NCI-H146 treated with DMSO at 0.1 percent for 48 hours (cell line): ENCODE data around the gene RPL12.

Source experiments
- DNase-seq: peaks from one replicate; lab custom pipeline; 2025; ENCODE audit not compliant: unreplicated experiment; lab: John Stamatoyannopoulos, UW

RPL12 gene

DNA sequence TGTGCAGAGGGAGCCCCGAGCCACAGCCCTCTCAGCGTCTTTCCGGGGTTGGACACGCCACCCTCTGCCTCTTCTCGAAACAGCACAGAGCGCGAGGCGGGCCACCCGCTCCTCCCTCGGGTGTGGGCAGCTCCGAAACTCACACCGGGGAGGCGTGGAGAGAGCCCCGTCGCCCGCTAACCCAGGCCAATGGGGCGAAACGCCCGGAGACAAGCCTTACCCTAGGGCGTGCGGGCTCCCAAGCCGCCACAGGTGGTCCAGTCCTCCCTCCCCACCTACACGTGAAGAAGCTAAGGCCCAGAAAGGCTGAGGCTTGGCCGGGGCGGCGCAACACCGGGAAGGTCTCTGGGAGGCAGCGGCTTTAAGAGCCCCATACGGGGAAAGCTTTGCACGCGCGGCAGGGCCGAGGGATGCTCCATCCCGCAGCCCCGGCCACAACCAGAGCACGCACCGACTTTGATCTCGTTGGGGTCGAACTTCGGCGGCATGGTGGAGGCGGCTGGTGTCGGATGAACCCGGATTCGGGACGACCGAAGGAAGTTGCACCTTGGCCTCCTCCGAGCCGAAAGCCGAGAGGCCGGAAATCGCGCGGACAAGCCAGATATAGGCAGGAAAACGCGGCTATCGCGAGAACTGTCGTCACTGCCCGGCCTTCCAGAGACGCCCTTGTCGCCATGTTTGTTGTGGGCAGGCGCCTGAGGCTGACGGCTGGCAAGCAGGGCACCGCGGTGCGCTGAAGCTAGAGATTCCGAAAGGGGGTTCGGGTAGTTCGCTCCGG, at the start of gene RPL12, which contains the start of gene LRSAM1:
Gene RPL12, minus strand, starts transcription at position 577 of the 778 bp plus-strand sequence. Its CDS starts 89 bp downstream, at position 488.
Gene LRSAM1, plus strand, starts transcription at position 681 of the 778 bp plus-strand sequence. CDS start 3,018 bp downstream, outside the sequence.
- DNase-seq: peak; percentile 73

DNA sequence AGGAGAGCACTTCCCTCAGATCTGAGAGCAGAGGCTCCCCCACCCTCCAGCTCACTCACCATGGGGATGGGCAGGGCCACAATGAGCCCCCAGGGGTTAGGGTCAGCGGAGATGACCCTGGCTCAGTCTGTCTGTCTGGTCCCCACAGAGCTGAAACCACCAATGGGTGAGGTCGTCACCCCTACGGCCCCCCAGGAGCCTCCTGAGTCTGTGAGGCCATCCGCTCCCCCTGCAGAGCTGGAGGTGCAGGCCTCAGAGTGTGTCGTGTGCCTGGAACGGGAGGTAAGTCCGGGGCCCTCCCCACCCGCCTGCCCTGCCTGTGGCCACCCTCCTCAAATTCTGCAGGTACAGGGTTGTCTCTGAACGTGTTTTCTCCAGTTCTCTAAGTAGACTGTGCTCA, 49.7 kb upstream of the RPL12 start:
- no peak for DNase-seq

DNA sequence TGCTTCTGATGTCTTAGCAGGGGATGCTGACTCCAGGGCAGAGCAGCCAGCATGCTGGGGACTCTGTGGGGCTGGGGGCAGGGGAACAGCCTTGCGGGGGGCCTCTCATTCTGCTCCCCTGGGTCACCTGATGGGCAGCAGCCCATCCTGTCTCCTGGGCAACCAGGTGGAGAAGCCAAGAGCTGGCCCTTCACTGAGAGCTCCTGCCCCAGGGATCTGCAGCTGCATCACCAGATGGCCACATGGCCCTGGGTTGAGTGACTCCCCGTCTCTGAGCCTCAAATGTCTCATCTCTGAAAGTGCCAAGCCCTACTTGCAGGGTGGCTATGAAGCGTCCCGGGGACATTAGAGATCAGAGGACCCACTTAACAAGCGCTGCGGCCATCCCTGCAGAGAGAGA, 49.2 kb upstream of the RPL12 start:
- no peak for DNase-seq

DNA sequence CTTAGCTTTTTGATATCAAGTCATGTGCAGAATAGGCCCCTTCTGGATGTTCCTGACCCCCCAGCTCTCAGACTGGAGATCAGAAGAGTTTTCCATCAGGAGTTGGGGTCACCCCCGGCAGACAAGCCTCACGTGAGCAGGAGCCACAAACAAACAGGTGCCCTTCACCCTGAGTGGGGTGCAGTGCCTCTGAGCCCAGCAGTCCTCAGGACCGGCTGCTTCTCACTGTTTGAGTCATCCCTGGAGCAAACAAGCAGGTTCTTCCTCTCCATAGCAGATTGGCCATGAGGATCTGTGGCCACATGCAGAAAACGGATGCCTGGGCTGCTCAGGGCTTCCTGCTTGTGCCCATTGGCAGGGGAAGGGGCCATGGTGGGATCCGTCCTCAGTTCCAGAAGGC, 47.1 kb upstream of the RPL12 start:
- no peak for DNase-seq

DNA sequence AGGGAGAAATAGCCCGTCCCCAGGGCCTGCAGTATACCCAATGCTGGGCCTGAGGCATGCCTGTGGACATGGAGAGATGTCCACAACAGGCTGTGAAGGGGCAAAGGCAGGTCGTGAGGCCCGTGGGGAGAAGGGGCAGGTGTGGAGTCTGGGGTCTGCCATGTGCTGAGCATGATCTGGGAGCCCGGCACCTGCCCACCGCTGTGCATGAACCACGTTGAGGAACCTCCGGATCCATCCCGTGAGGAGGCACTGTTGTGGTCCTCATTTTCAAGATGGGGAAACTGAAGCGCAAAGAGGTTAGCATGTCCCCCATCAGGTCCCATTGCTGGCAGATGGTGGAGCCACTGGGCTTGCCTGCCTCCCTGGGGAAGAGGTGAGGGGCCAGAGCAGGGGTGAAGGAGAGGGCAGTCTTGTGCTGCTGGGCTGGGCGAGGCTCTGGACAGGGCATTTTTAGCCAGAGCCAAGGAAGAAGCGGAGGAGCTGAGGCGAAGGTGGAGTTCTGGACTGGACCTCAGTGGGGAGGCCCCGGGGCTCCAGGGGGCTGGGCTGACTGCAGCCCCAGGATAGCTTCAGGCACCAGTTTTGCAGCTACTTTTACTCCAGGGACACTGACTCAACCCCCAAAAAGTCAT, 46.6 kb upstream of the RPL12 start:
- DNase-seq: no peak

DNA sequence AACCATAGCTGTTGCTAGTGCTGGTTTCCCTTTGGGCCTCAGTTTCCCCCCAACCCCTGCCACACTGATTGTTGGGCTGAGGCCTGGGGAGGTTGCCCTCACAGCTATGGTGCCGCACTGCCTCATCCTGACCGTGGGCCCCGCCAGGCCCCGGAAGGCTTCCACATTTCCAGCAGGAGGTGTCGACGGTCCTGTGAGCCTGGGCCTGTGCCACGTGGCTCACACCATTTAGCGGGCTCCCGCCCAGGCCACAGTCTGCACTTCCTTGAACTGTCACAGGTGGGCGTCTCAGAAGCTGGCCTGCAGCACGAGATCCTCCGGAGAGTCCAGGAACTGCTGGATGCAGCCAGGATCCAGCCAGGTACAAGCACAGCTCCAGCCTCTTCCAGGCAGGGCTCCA, 45.8 kb upstream of the RPL12 start:
- DNase-seq: no peak

DNA sequence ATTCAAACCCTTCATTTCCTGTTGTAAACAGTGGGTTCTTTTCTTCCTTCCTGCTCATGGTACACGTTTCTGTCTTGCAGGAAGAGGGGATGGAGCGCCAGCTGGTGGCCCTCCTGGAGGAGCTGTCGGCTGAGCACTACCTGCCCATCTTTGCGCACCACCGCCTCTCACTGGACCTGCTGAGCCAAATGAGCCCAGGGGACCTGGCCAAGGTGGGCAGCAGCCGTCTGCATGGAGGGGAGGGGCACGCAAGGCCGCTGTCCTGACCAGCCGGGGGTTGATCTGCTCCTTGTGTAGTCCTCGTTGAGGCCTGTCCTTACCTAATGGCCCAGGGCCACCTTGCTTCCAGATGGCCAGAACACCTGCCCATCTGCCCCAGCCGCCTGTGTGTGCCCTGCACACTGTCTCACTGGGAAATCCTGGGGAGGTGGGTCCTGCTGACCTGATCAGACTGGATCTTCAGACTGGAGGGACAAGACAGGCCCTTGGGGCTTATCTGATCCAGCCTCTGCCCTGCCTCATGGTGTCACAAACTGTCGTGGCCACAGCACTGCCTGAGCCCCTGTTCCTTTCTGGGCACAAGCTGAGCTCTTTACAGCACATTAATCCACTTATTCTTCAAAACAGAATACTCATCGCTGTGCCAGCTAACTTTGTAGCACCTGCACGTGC, 44.8 kb upstream of the RPL12 start:
- no peak for DNase-seq

DNA sequence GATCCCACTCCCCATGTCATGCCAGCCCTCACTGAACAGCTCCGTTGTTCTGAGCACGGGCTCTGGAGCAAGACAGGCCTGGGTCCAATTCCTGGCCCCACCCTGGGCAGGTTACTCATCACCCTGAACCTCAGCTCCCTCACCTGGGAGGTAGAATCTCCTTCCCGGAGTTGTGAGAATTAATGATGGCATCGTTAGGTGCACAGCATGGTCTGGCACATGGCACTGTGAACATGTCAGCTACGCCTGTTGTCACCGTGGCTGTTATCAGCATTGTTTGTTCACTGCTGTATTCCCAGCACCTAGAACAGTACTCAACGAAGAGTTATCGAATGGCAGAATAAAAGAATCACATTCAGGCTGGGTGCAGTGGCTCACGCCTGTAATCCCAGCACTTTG, 43.1 kb upstream of the RPL12 start:
- no peak for DNase-seq

DNA sequence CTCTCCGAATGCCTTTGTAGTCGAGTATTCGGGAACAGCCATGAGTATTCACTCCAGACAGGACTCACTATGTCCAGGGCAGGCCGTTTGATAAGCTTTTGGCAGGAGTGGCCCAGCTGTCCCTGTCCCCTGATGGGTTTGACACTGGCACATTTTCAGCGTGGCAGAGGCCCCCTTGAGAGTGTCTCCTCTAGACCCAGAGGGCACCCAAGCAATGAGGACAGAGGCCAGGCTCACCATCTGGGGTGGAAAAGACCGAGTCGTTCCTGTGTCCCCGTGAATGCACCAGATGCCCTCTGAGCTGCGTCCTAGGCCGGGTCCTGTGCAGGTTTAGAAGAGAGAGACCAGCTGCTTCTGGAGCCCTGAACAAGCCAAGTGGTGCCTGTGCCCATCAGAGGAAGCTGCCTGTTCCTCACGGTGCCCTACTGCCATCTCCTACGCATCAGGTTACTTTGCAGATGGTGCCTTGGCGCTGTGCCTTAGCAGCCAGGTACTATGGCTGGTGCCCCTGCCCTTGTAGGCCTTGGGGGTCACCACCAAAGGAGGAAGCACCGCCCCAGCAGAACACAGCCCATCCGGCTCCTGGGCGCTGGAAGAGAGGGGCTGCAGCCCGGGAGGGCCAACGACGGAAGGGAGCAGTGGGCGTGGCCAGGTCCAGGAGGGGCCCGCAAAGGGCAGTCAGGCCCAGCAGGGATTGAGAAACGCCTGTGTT, 42.5 kb upstream of the RPL12 start:
- DNase-seq: no peak

DNA sequence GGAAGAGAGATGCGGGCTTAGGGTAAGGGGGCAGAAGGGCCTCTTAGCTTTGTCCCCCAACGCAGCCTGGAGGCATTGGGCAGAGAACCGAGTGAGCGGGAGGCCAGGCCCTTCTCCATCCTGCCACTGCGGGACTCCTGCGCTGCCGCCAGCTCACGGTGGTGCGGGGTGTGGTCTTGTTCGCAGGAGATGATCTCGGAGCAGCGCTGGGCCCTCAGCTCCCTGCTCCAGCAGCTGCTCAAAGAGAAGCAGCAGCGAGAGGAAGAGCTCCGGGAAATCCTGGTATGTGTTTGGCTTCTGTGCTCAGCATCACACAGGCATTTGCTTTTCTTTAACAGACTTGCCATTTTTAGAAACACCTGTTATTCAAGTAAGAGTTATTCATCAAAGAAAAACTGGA, 41.4 kb upstream of the RPL12 start:
- no peak for DNase-seq

DNA sequence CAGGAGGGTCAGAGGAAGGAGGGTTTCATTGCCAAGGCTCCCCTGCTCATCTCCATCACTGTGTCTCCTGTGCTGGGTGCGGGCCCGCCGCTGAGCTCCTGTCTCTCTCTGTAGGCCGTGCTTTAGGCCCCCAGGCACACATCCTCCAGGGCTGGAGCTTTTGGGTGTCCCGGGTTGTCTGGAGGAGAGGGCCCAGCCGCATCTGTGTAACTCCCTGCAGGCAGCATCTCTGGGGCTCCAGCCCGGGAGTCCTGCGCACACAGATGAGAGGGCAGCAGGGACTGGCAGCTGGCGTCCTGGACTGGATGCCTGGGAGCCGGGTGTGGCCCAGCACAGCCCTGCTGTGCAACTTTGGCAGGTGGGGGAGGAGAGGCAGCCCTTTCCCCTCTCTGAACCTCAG, 40.3 kb upstream of the RPL12 start:
- no peak for DNase-seq

DNA sequence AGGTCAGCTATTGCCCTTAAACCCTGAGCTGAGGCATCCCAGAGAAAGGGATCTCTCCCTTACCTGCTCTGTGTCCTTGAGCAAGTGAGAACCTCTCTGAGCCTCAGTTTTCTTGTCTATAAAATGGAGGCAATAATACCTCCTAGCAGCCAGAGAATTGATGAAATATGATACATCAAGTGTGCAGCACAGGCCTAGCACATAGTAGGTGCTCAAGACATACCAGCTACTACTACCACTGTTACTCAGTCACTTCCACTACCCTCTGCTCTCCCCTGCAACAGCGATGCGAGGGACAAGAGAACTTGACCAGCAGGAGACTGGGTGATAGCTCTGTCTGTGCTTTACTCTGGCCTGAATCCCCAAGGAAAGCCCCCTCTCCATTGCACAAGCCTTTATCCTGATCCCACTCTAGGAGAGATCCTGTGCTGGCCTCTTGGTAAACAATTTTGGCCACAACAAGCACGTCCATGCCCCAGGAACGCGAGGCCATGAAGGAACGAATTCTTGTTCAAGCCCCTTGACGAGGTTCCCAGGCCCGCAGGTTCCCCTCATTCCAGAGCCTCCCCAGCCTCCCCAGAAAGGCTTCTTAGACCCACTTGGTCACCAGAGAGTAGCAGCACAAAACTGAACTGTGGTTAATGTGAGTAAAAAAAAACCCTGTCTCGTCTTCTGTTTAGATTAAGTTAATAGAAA, 39.5 kb upstream of the RPL12 start:
- DNase-seq: no peak

DNA sequence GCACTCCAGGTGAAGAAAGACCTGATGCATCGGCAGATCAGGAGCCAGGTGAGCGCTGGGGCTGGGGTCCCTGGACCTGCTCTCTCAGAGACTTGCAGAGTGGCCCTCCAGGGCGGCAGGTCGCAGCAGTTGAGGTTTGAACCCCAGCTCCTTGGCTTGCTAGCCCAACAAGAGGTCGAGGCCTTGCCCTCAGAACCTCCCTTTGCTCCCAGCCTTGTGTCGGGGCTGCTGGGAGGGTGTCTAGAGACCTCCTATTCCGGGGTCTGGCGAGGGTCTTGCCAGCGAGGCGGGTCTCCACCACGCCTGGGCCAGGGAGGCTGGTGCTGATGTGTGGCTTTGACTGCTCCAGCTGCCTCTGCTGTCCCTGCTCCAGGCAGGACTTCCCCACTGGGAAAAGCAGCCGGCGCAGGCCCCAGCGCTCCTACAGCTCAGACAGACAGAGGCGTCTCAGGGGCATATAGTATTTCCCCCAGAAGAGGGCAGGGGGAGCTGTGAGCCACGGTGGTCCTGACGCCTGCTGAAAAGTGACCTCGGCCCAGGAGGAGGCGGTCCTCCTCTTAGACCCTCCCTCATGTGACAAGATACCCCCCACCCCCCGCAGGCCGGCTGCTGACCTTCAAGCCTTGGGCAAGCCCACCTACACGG, 38.4 kb upstream of the RPL12 start:
- no peak for DNase-seq

DNA sequence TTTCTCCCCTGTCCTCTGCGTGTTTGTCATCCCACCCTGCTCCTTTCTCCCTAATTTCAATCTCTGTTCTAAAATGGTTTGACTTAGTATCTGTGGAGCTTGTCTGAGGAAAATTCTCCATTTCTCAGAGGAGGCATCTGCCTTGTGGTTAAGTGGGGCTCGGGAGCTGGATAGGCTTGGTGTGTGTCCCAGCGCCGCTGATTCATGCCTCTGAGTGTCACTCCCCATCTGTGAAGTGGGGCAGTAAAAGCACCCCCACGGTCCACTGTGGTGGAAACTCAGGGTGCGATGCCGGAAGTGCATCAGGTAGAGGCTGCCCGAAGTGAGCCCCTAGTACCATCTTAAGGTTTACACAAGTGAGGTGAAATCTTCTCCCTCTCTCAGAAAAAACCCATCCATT, 37.7 kb upstream of the RPL12 start:
- DNase-seq: no peak

DNA sequence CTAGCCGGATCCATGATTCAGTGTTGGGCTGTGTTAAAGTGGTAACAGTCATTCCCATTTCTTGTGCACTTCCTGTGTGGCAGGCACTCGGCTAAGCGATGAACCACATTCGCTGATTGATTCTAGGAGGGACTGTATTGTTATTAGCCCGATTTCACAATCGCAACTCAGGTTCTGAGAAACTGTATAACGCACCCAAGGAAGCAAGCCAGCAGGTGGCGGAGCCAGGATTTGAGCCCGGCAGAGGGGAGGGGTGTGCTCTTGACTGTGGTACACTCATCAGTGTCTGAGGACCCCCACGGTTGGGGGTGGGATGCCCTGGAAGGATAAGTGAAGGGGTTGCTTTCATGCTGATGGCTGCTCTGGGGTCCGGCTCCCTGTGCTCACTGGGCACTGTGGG, 34.8 kb upstream of the RPL12 start:
- no peak for DNase-seq

DNA sequence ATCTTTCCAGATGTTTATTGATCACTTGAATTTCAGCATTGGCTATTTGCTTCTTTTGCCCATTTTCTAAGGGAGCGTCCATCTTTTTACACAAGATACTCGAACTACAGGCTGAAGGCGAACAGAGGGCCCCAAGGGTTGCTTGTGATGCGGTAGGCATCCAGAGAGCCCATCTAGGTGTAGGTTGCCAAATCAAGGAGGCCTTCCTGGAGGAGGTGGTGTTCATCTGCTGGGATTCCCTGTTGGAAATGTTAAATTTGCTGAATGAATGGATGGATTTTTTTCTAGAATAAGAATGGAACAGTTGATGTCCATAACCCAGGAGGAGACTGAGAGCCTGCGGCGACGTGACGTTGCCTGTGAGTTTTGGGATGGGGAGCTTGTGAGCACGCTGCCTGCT, 31.5 kb upstream of the RPL12 start:
- DNase-seq: no peak

DNA sequence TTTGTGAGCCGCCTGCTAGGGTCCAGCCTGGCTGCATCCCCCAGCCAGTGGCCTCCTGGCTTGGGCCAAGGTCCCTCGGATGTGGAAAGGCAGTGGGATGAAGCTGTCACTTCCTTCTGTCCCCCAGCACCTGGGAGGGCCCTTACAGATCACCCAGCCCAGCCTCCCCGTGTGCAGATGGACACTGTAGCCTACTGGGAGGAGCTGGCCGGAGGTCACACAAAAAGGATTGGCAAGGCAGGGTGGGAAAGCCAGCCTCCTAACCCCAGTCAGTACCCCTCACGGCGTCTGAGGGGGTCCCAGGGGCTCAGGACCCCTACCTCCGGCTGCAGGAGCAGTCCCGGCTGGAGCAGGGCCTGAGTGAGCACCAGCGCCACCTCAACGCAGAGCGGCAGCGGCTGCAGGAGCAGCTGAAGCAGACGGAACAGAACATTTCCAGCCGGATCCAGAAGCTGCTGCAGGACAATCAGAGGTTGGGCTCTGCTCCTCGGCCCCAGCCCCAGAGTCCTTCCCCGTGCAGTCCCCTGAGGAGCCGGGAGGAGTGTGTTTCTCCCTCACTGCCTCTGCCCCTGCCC, 28.4 kb upstream of the RPL12 start:
- no peak for DNase-seq

DNA sequence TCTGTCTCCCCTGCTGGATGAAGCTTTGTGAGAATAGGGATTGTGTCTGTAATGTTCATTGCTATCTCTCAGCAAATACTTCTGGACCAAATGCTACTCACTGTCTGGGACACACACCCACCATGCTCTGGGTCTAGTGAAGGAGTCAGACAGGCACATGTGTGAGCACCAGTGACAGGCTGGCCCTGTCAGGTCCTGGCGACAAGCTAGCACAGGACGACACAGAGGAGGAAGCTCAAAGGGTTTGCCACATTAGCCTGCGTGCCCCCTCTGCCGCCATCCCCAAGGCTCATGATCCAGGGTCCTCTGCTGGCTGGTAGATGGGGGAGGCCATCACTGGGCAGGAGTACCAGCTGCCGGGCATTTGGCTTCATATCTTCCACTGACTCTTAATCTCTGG, 23.4 kb upstream of the RPL12 start:
- DNase-seq: no peak

DNA sequence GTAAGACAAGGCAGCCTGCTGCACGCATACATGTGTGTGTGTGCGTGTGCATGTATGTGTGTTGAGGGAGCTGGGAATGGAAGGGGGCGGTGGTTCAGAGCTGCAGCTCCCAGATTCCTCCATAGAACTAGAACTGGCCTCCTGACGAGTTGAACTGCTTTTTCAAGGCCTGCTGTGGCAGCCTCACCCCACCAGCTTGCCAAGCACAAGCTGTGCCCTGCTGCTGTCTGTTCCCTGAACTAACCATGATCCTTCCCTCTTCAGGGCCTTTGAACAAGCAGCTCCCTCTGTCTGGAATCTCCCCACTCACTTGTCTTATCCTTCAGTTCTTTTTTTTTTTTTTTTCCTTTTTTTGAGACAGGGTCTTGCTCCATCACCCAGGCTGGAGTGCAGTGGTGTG, 22.7 kb upstream of the RPL12 start:
- DNase-seq: no peak

DNA sequence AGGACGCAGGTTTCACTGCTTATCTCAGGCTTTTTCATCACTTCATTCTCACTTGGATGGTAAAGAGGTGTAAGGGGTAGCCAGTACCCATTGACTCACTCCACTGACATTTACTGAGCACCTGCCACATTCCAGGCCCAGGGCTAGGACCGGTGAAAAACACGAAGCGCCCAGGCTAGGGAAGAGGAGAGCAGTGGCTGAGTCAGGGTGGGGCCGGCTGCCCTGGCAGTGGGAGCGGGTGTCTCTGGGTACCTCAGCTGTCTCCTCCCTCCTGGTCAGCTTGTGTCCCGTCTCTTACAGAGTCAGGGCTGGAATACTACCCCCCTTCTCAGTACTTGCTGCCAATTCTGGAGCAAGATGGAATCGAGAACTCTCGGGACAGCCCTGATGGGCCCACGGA, 22.3 kb upstream of the RPL12 start:
- DNase-seq: no peak
